ENCODE measurements around the gene ACTL8. TPM values are rescaled to one million over a fixed set of nuclear protein-coding genes. Genes with fewer than 3 reads are reported as not detected.

ACTL8 gene
- total and polyA plus RNA-seq, 2 experiments from 2014 or later, result 0.38 to 0.71 TPM

DNA sequence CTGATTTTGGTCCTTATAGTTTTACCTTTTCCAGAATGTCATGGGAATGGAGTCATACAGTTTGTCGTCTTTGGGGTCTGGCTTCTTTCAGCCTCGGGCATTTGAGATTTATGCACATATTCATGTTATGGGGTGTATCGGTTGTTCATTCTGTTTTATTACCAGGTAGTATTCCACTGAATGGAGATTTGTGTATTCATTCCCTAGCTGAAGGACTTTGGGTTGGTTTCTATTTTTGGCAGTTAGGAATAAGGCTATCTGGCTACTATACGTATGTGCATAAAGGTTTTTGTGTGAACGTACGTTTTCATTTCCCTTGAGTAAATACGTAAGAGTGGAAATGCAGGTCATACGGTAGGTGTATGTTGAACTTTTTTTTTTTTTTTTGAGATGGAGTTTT lies 65.1 kb downstream of the ACTL8 start (continued):
- TF ChIP-seq, protein P1, sequence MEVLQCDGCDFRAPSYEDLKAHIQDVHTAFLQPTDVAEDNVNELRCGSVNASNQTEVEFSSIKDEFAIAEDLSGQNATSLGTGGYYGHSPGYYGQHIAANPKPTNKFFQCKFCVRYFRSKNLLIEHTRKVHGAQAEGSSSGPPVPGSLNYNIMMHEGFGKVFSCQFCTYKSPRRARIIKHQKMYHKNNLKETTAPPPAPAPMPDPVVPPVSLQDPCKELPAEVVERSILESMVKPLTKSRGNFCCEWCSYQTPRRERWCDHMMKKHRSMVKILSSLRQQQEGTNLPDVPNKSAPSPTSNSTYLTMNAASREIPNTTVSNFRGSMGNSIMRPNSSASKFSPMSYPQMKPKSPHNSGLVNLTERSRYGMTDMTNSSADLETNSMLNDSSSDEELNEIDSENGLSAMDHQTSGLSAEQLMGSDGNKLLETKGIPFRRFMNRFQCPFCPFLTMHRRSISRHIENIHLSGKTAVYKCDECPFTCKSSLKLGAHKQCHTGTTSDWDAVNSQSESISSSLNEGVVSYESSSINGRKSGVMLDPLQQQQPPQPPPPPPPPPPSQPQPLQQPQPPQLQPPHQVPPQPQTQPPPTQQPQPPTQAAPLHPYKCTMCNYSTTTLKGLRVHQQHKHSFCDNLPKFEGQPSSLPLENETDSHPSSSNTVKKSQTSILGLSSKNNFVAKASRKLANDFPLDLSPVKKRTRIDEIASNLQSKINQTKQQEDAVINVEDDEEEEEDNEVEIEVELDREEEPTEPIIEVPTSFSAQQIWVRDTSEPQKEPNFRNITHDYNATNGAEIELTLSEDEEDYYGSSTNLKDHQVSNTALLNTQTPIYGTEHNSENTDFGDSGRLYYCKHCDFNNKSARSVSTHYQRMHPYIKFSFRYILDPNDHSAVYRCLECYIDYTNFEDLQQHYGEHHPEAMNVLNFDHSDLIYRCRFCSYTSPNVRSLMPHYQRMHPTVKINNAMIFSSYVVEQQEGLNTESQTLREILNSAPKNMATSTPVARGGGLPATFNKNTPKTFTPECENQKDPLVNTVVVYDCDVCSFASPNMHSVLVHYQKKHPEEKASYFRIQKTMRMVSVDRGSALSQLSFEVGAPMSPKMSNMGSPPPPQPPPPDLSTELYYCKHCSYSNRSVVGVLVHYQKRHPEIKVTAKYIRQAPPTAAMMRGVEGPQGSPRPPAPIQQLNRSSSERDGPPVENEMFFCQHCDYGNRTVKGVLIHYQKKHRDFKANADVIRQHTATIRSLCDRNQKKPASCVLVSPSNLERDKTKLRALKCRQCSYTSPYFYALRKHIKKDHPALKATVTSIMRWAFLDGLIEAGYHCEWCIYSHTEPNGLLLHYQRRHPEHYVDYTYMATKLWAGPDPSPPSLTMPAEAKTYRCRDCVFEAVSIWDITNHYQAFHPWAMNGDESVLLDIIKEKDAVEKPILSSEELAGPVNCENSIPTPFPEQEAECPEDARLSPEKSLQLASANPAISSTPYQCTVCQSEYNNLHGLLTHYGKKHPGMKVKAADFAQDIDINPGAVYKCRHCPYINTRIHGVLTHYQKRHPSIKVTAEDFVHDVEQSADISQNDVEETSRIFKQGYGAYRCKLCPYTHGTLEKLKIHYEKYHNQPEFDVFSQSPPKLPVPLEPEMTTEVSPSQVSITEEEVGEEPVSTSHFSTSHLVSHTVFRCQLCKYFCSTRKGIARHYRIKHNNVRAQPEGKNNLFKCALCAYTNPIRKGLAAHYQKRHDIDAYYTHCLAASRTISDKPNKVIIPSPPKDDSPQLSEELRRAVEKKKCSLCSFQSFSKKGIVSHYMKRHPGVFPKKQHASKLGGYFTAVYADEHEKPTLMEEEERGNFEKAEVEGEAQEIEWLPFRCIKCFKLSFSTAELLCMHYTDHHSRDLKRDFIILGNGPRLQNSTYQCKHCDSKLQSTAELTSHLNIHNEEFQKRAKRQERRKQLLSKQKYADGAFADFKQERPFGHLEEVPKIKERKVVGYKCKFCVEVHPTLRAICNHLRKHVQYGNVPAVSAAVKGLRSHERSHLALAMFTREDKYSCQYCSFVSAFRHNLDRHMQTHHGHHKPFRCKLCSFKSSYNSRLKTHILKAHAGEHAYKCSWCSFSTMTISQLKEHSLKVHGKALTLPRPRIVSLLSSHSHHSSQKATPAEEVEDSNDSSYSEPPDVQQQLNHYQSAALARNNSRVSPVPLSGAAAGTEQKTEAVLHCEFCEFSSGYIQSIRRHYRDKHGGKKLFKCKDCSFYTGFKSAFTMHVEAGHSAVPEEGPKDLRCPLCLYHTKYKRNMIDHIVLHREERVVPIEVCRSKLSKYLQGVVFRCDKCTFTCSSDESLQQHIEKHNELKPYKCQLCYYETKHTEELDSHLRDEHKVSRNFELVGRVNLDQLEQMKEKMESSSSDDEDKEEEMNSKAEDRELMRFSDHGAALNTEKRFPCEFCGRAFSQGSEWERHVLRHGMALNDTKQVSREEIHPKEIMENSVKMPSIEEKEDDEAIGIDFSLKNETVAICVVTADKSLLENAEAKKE (CRISPR knock-in tag; IDR thresholded peaks at IDR 0.05), result no peak
- TF ChIP-seq STAT1 (IDR thresholded peaks at IDR 0.05; ENCODE audit: unreplicated experiment), result no peak
- TF ChIP-seq NANOG (IDR thresholded peaks at IDR 0.05; ENCODE audit: borderline replicate concordance), result no peak
- no peak for TF ChIP-seq ZNF114 (CRISPR knock-in tag; IDR thresholded peaks at IDR 0.05)

DNA sequence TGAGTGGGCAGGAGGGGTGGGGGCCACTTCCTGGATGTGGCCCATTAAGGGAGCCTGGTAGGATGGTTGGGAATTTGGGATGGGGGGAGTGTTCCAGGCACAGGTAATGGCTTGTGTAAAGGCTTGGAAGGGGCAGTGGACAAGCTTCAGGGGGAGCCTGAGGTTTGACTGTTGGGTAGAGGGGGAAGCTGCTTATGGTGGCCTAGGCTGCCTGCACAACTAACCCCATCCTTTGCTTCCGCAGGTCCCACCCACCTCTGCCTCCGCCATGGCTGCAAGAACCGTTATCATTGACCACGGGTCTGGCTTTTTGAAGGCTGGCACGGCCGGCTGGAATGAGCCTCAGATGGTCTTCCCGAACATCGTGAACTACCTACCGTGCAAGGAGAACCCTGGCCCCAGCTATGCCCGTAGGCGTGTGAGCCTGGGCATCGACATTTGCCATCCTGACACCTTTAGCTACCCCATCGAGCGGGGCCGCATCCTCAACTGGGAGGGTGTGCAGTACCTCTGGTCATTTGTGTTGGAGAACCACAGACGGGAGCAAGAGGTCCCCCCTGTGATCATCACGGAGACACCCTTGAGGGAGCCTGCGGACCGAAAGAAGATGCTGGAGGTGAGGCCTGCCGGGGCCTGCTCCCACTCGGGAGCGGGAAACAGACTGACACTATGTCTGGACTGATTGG lies 67.8 kb downstream of the ACTL8 start:
- no peaks in the 10 kb centered on the region for H3K36me3 ChIP-seq (ENCODE audit: insufficient read depth)
- H4K20me1 ChIP-seq (replicated peaks; ENCODE audit: insufficient read depth), result no peaks in the 10 kb centered on the region
- Mint-ChIP-seq H3K4me1 (peaks cover 7% of the 10 kb centered on the region; the same call in 2 of the 3 replicates), H3K36me3 (ENCODE audit: low read depth) (no peaks in the 10 kb centered on the region), H3K9me3 (no peaks in the 10 kb centered on the region), H3K27ac (no peak overlapping the region), H3K27me3 (ENCODE audit: insufficient read depth, low read depth, poor library complexity) (peaks cover 5% of the 10 kb centered on the region), H3K4me3 (no peak overlapping the region)
- no peaks in the 10 kb centered on the region for H3K9me2 ChIP-seq (ENCODE audit: insufficient read depth)
- H3F3A ChIP-seq (replicated peaks; ENCODE audit: low read depth), result no peaks in the 10 kb centered on the region
- no peak overlapping the region for H3K4me3 ChIP-seq
- ATAC-seq, result no peak
- no peaks in the 10 kb centered on the region for H3K4me1 ChIP-seq (ENCODE audit: insufficient read depth)
- no peak overlapping the region for H3K4me2 ChIP-seq
- no peaks in the 10 kb centered on the region for H3K27me3 ChIP-seq (ENCODE audit: insufficient read depth)
- no peak overlapping the region for H3K27ac ChIP-seq (ENCODE audit: low read depth)
- no peaks in the 10 kb centered on the region for H3K79me2 ChIP-seq (replicated peaks; ENCODE audit: insufficient read depth)
- H2AFZ ChIP-seq, result no peak overlapping the region
- DNase-seq (ENCODE audit: low spot score), result no peak
- no peak for TF ChIP-seq STAT1 (IDR thresholded peaks at IDR 0.05; ENCODE audit: unreplicated experiment)
- TF ChIP-seq CREB1 (CRISPR knock-in tag; IDR thresholded peaks at IDR 0.05; ENCODE audit: low read depth), result no peak
- TF ChIP-seq EZH2 (IDR thresholded peaks at IDR 0.05; ENCODE audit: low read depth, unreplicated experiment), result no peak
- TF ChIP-seq, protein P1 (CRISPR knock-in tag; IDR thresholded peaks at IDR 0.05), result no peak
- no peak for TF ChIP-seq EZH2phosphoT487 (IDR thresholded peaks at IDR 0.05; ENCODE audit: unreplicated experiment)
- TF ChIP-seq POLR2AphosphoS5 (IDR thresholded peaks at IDR 0.05; ENCODE audit: low read depth), result no peak
